Esophagus muscularis mucosa (tissue), 3 donors: Measurements from ENCODE around the gene FDXACB1.

Experiments
- EP300 ChIP-seq: sonication (generic); formaldehyde crosslinking; IDR thresholded peaks from one replicate; pipeline ENCODE4 v1.6.1; 2017; ENCODE audit warnings: antibody characterized with exemption
- TF ChIP-seq, protein P1 (sequence below), 3 experiments: fragments of 200-600 bp in 2 of 3; fragments of 450-650 bp in 1 of 3; sonication (generic) in 2 of 3; IDR thresholded peaks; one replicate each; pipeline ENCODE4 v1.5.1; 2017 to 2019; ENCODE audit warnings: antibody characterized with exemption in 3 of 3, mild to moderate bottlenecking in 2 of 3, moderate library complexity in 1 of 3

GRCh38 chr11:111913031-111913861, 34.3 kb upstream of the FDXACB1 start:
- TF ChIP-seq, protein P1, sequence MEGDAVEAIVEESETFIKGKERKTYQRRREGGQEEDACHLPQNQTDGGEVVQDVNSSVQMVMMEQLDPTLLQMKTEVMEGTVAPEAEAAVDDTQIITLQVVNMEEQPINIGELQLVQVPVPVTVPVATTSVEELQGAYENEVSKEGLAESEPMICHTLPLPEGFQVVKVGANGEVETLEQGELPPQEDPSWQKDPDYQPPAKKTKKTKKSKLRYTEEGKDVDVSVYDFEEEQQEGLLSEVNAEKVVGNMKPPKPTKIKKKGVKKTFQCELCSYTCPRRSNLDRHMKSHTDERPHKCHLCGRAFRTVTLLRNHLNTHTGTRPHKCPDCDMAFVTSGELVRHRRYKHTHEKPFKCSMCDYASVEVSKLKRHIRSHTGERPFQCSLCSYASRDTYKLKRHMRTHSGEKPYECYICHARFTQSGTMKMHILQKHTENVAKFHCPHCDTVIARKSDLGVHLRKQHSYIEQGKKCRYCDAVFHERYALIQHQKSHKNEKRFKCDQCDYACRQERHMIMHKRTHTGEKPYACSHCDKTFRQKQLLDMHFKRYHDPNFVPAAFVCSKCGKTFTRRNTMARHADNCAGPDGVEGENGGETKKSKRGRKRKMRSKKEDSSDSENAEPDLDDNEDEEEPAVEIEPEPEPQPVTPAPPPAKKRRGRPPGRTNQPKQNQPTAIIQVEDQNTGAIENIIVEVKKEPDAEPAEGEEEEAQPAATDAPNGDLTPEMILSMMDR (IDR thresholded peaks at IDR 0.05) = no peak
- TF ChIP-seq EP300 = no peak
